A673 (cell line): ENCODE data around the gene EIF3I.

ENCODE experiments used
- CTCF ChIP-seq: fragments of 300-800, 200-600 bp; sonication (generic); conservative IDR thresholded peaks from 2 replicates; pipeline ENCODE4 v1.5.1; 2017; ENCODE audit warnings: low read depth, mild to moderate bottlenecking, antibody characterized with exemption, low read length, moderate library complexity, mixed read lengths
- EZH2 ChIP-seq: fragments of 200-600 bp; sonication (generic); IDR thresholded peaks from 2 replicates; pipeline ENCODE4 v1.6.1; 2017; ENCODE audit warnings: borderline replicate concordance, low read depth, mild to moderate bottlenecking, mixed read lengths, antibody characterized with exemption, low read length; ENCODE audit not compliant: poor library complexity, severe bottlenecking

- TF ChIP-seq CTCF: no peak
- no peak for TF ChIP-seq EZH2
Observed at GRCh38 chr1:32205401-32206370, 16.5 kb upstream of the EIF3I start, which contains the start of gene IQCC.
